Measurements from ENCODE around the gene PCDHA7.
"Not testable (repeated sequence)": the region's sequence is repeated elsewhere in the genome, so short reads cannot be mapped to it uniquely, and the experiment has no call there.

DNA sequence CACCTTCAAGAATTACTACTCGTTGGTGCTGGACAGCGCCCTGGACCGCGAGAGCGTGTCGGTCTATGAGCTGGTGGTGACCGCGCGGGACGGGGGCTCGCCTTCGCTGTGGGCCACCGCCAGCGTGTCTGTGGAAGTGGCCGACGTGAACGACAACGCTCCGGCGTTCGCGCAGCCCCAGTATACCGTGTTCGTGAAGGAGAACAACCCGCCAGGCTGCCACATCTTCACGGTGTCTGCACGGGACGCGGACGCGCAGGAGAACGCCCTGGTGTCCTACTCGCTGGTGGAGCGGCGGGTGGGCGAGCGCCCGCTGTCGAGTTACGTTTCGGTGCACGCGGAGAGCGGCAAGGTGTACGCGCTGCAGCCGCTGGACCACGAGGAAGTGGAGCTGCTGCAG is 11.1 kb upstream of the PCDHA7 start:
- TF ChIP-seq, protein P1, sequence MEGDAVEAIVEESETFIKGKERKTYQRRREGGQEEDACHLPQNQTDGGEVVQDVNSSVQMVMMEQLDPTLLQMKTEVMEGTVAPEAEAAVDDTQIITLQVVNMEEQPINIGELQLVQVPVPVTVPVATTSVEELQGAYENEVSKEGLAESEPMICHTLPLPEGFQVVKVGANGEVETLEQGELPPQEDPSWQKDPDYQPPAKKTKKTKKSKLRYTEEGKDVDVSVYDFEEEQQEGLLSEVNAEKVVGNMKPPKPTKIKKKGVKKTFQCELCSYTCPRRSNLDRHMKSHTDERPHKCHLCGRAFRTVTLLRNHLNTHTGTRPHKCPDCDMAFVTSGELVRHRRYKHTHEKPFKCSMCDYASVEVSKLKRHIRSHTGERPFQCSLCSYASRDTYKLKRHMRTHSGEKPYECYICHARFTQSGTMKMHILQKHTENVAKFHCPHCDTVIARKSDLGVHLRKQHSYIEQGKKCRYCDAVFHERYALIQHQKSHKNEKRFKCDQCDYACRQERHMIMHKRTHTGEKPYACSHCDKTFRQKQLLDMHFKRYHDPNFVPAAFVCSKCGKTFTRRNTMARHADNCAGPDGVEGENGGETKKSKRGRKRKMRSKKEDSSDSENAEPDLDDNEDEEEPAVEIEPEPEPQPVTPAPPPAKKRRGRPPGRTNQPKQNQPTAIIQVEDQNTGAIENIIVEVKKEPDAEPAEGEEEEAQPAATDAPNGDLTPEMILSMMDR (IDR thresholded peaks at IDR 0.05; ENCODE audit: low read depth, low read length) = not testable (repeated sequence)
- not testable (repeated sequence) for TF ChIP-seq POLR2A (IDR thresholded peaks at IDR 0.05; ENCODE audit: extremely low read depth, insufficient read length)

All from NB4 (cell line).